HEK293T (cell line): Measurements from ENCODE around the gene ZNF521.

ENCODE experiments used
- ARNT ChIP-seq: fragments of 450-650 bp; IDR thresholded peaks from 2 replicates; pipeline ENCODE4 v1.6.1; 2017; ENCODE audit warnings: mild to moderate bottlenecking
- BHLHE40 ChIP-seq: fragments of 450-650 bp; IDR thresholded peaks from 2 replicates; pipeline ENCODE4 v1.6.1; 2016; ENCODE audit warnings: mild to moderate bottlenecking, moderate library complexity, borderline replicate concordance
- ELF4 ChIP-seq: fragments of 450-650 bp; IDR thresholded peaks from 2 replicates; pipeline ENCODE4 v1.6.1; 2017; ENCODE audit warnings: antibody characterized with exemption
- FOXA1 ChIP-seq: fragments of 450-650 bp; IDR thresholded peaks from 2 replicates; pipeline ENCODE4 v1.6.1; 2016; ENCODE audit warnings: mild to moderate bottlenecking
- FOXM1 ChIP-seq: fragments of 450-650 bp; IDR thresholded peaks from 2 replicates; pipeline ENCODE4 v1.6.1; 2017; ENCODE audit warnings: mild to moderate bottlenecking, borderline replicate concordance
- HDGF ChIP-seq: fragments of 450-650 bp; IDR thresholded peaks from 2 replicates; pipeline ENCODE4 v1.6.1; 2017; ENCODE audit warnings: antibody characterized with exemption, borderline replicate concordance
- NFRKB ChIP-seq: fragments of 450-650 bp; IDR thresholded peaks from 2 replicates; pipeline ENCODE4 v1.6.1; 2016; ENCODE audit warnings: mild to moderate bottlenecking, moderate library complexity
- SP1 ChIP-seq: fragments of 450-650 bp; IDR thresholded peaks from 2 replicates; pipeline ENCODE4 v1.6.1; 2017
- SUZ12 ChIP-seq: fragments of 450-650 bp; IDR thresholded peaks from 2 replicates; pipeline ENCODE4 v1.6.1; 2016; ENCODE audit warnings: mild to moderate bottlenecking
- TARDBP ChIP-seq: fragments of 450-650 bp; IDR thresholded peaks from 2 replicates; pipeline ENCODE4 v1.6.1; 2016
- ZNF384 ChIP-seq: fragments of 450-650 bp; IDR thresholded peaks from 2 replicates; pipeline ENCODE4 v1.6.1; 2016
- TF ChIP-seq, protein P1 (sequence below): fragments of 450-650 bp; IDR thresholded peaks from 2 replicates; pipeline ENCODE4 v1.6.1; 2016

- no peak for TF ChIP-seq NFRKB
- TF ChIP-seq ARNT, result no peak
- no peak for TF ChIP-seq SUZ12
- no peak for TF ChIP-seq ELF4
- TF ChIP-seq TARDBP, result no peak
- no peak for TF ChIP-seq FOXM1
- TF ChIP-seq BHLHE40, result no peak
- no peak for TF ChIP-seq HDGF
- no peak for TF ChIP-seq ZNF384
- TF ChIP-seq, protein P1, sequence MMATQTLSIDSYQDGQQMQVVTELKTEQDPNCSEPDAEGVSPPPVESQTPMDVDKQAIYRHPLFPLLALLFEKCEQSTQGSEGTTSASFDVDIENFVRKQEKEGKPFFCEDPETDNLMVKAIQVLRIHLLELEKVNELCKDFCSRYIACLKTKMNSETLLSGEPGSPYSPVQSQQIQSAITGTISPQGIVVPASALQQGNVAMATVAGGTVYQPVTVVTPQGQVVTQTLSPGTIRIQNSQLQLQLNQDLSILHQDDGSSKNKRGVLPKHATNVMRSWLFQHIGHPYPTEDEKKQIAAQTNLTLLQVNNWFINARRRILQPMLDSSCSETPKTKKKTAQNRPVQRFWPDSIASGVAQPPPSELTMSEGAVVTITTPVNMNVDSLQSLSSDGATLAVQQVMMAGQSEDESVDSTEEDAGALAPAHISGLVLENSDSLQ, result no peak
- no peak for TF ChIP-seq SP1
- TF ChIP-seq FOXA1, result no peak
Measured at GRCh38 chr18:25299426-25300300, 52.3 kb downstream of the ZNF521 start.
